Pancreas (tissue), 10 donors: ENCODE measurements around the gene GRN. TPM values are rescaled to one million over a fixed set of nuclear protein-coding genes. Genes with fewer than 3 reads are reported as not detected.
A peak's percentile ranks its signal among the peaks of the same experiment; 100 is the strongest.
"Not testable (repeated sequence)": the region's sequence is repeated elsewhere in the genome, so short reads cannot be mapped to it uniquely, and the experiment has no call there.

Source experiments
- ATAC-seq, 4 donors: fragments of 200-7000 bp; cut with Tn5 transposase; one replicate each; pipeline versions ENCODE4 v1.8.0 to v1.9.1; 2020; ENCODE audit warnings: mild to moderate bottlenecking in 4 of 4, moderate library complexity in 4 of 4
- DNase-seq, 6 donors: peaks; one replicate each; pipeline ENCODE4 v3.0.0-alpha.2; 2020
- FAIRE-seq: peaks from 2 replicates; lab custom pipeline; 2012; peaks lifted over from hg19 to GRCh38; lab: Jason Lieb, UNC
- H3K27ac ChIP-seq, 4 donors: fragments of 200-600 bp; sonication (generic); 1 replicate in 3 of 4; 2 replicates in 1 of 4; pipeline versions ENCODE4 v1.5.0 to v1.8.0; 2020
- H3K27me3 ChIP-seq, 4 donors: fragments of 200-600 bp; one replicate each; pipeline ENCODE4 v1.8.0; 2021
- H3K36me3 ChIP-seq, 3 donors: fragments of 200-600 bp; sonication (generic) in 1 of 3; one replicate each; pipeline versions ENCODE4 v1.5.0 to v1.8.0; 2020 to 2021
- H3K4me1 ChIP-seq, 3 donors: fragments of 200-600 bp; one replicate each; pipeline ENCODE4 v1.8.0; 2021
- H3K4me3 ChIP-seq, 4 donors: fragments of 200-600 bp; sonication (generic) in 2 of 4; one replicate each; pipeline versions ENCODE4 v1.5.0 to v1.8.0; 2020 to 2021
- H3K9me3 ChIP-seq, 4 donors: fragments of 200-600 bp; one replicate each; pipeline ENCODE4 v1.8.0; 2021
- CTCF ChIP-seq, 4 donors: fragments of 200-600 bp; sonication (generic) in 3 of 4; IDR thresholded peaks; one replicate each; pipeline versions ENCODE4 v1.5.0 to v1.8.0; 2021; ENCODE audit warnings: antibody characterized with exemption in 4 of 4
- WGBS, 2 donors: extraction: QIAGEN DNeasy Blood & Tissue Kit; methylation state at CpG; one replicate each; pipeline ENCODE4 v1.1.7; 2013; 5-methylcytosine and 5-hydroxymethylcytosine counted together
- intact Hi-C, 3 donors: fragments of 100-400 bp; cut with DNase I; formaldehyde crosslinking; loops; one replicate each; pipeline versions ENCODE4 v1.11.1 to v1.14.2; 2022
- polyA plus RNA-seq, 2 donors: library from polyadenylated mRNA; stranded (reverse); fragments of 200-250 nt; gene quantifications; one replicate each; pipeline ENCODE4 v1.2.3, GENCODE V29; 2013
- total RNA-seq, 6 donors: library from RNA; stranded (reverse); fragmentation: NEBNext Ultra II Directional in 4 of 6; extraction: Animal tissue kit (Norgen Biotek cat#: 25700) in 4 of 6; gene quantifications; one replicate each; pipeline versions ENCODE4 v1.2.1 to v1.2.4, GENCODE V29; 2021 to 2023
- donor health status: healthy with polysubstance abuse.
- donor health status: DM: no; HTN: no; CAD: no; lungs with moderate emphysema.
- donor health status: DM: no; HTN: no; CAD: no.
- donor health status: control.
- donor health status: control.
- donor health status: Bipolar disorder and iron deficiency.
- donor health status: DM: yes; HTN: yes; CAD: no.
- donor health status: DM: no; HTN: no; CAD: no.
- donor health status: DM: no; HTN: no; CAD: no.
- donor health status: DM: yes; HTN: yes; CAD: no.

Gene GRN
- total and polyA plus RNA-seq, 8 donors: 48.0 to 229 (median 69.6) TPM

DNA sequence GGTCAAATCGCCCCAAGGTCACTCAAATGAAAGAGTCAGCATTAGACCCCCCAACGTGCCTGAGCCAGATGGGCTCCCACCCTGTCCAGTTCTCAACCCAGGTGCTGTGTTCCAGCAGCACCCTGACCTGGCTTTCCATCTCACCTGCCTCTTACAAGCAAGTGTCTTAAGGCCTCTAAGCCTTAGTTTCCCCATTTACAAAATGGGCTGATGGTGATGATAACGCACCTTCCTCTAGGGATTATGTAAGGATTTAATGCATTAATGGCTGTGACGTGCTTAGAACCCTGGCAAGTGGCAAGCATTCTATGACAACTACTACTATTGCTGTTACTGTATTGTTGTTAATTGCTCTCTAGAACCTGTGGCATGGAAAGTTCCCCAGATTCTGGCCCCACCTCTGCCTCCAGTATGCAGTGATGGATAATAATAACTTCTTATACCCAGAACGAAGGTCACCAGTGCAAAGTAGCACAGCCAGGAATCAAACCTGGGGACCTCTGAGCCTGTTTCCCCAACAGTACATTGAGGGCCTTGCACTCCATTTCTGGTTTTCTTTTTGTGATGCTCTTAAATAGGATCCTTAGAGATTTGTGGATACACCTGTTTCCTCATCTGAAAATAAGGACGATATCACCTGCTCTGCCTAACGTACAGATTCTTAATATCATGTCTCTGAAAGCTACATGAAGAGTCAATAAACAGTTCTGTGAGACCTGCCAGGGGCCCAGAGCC is 17.2 kb upstream of the GRN start:
- no peak overlapping the region for H3K27ac ChIP-seq
- ATAC-seq (no peak), FAIRE-seq (no peak), DNase-seq (peak in 1 of 6 donors; percentile 3)
- peaks cover 0 to 11% (median 6%) of the 10 kb centered on the region in 3 donors for H3K4me1 ChIP-seq
- WGBS, 2 donors: 53 to 64% methylated on average over 7 of the region's 7 CpGs
- no peaks in the 10 kb centered on the region for H3K27me3 ChIP-seq
- H3K9me3 ChIP-seq: no peaks in the 10 kb centered on the region
- no peaks in the 10 kb centered on the region for H3K36me3 ChIP-seq
- no peak for TF ChIP-seq CTCF (IDR thresholded peaks at IDR 0.05)
- no peak overlapping the region for H3K4me3 ChIP-seq
- intact Hi-C loops: loop anchor here in 1 of 3 donors (10.0 kb wide), 1 partner anchor 113 kb away; the partner anchor contains the start of gene UBTF

DNA sequence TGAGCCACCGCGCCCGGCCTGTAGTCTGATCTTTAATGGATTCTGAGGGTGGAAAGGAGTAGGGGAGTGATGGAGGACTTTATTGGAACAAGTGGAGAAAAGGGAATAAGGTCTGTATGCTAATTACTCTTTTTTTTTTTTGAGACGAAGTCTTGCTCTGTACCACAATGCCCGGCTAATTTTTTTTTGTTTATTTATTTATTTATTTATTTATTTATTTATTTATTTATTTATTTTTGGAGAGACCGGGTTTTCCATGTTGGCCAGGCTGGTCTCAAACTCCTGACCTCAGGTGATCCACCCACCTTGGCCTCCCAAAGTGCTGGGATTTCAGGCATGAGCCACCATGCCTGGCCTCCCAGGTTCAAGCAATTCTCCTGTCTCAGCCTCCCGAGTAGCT is 15.6 kb upstream of the GRN start:
- not testable (repeated sequence) for H3K27ac ChIP-seq, H3K27me3 ChIP-seq, H3K36me3 ChIP-seq, H3K4me3 ChIP-seq, FAIRE-seq, H3K9me3 ChIP-seq, H3K4me1 ChIP-seq, ATAC-seq
- intact Hi-C loops: loop anchor here in 1 of 3 donors (10.0 kb wide), 1 partner anchor 115 kb away; the partner anchor contains the start of gene UBTF
- DNase-seq: peak in 1 of 6 donors; percentile 7
- 80 to 90% methylated on average over 7 of the region's 7 CpGs for WGBS, 2 donors

GRCh38 chr17:44330263-44330662 is 14.8 kb upstream of the GRN start:
- not testable (repeated sequence) for H3K9me3 ChIP-seq, FAIRE-seq, H3K4me3 ChIP-seq, H3K27ac ChIP-seq, ATAC-seq, H3K4me1 ChIP-seq, DNase-seq, H3K36me3 ChIP-seq, H3K27me3 ChIP-seq
- 70 to 71% methylated on average over 5 of the region's 5 CpGs for WGBS, 2 donors
- intact Hi-C loops: loop anchor here in 1 of 3 donors (5.0 kb wide), 1 partner anchor 118 kb away; no protein-coding TSS in a partner anchor

DNA sequence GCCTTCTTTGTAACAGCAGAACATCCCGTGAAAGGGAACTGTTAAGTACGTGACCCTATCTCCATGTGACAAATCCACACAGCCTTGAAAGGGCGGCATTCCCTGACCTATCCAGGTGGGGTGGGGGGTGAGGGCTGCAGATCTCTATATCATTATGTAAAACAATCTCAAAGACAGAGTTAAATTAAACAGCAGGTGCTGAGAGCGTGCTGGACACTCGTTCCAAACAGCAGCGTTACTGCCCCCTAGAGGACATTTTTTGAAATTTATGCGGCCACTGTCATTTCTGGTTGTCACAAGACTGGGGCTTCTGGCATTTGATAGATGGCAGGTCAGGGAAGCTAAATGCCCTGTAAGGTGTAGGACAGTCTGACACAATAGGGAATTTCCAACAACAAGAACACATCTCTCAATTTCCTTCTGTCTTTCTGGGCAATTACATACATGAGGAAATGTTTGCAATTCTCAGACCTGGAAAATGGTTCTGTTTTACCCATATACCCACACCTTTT is 13.8 kb upstream of the GRN start:
- Histone ChIP-seq H3K27ac (no peak overlapping the region), H3K27me3 (no peaks in the 10 kb centered on the region), H3K4me1 (peaks cover 0 to 3% (median 1%) of the 10 kb centered on the region in 3 donors), H3K36me3 (no peaks in the 10 kb centered on the region), H3K4me3 (no peak overlapping the region), H3K9me3 (no peaks in the 10 kb centered on the region)
- WGBS, 2 donors: 2% methylated on average over 7 of the region's 7 CpGs
- peak; percentile 69 to 86 (median 82) for TF ChIP-seq CTCF (IDR thresholded peaks at IDR 0.05)
- DNase-seq (peak in 4 of 6 donors; percentile 58 to 82 (median 62)), FAIRE-seq (no peak), ATAC-seq (peak; percentile 19 to 62 (median 56))
- intact Hi-C loops: loop anchor here in 1 of 3 donors (5.0 kb wide), 1 partner anchor 119 kb away; no protein-coding TSS in a partner anchor

DNA sequence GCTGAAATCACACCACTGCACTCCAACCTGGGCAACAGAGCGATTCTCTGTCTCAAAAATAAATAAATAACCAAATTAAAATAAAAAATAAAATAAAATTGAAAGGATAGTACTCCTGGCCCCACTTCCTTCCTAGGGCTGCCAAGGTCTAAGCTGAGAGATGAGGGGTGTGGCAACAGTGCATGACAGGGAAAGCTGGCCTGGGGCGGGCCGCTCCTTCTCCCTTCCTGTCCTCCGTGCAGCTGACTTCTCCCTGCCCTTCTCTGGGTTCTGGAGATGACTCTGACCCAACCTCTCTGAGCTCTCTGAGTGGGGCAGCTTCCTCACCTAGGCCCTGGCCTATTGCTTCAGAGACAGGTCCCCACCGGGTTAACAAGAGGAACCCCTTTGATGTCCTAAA is 11.7 kb upstream of the GRN start:
- peak in 1 of 6 donors; percentile 6 for DNase-seq

More for the DNA sequence above, 11.7 kb upstream of the GRN start:
- no peak for TF ChIP-seq CTCF (IDR thresholded peaks at IDR 0.05)
- 69 to 83% methylated on average over 5 of the region's 5 CpGs for WGBS, 2 donors
- intact Hi-C loops: loop anchor here in 1 of 3 donors (5.0 kb wide), 1 partner anchor 121 kb away; no protein-coding TSS in a partner anchor
- FAIRE-seq (no peak), ATAC-seq (peak in 2 of 4 donors; percentile 19 to 41)
- H3K27ac ChIP-seq: no peak overlapping the region
- no peaks in the 10 kb centered on the region for H3K9me3 ChIP-seq
- H3K4me3 ChIP-seq: no peak overlapping the region
- H3K27me3 ChIP-seq: no peaks in the 10 kb centered on the region
- H3K36me3 ChIP-seq: no peaks in the 10 kb centered on the region
- H3K4me1 ChIP-seq: peaks cover 0 to 3% (median 0%) of the 10 kb centered on the region in 3 donors
